Suprapubic skin (tissue), 4 donors: ENCODE results near the gene KIF5C. TPM values are rescaled to one million over a fixed set of nuclear protein-coding genes. Genes with fewer than 3 reads are reported as not detected.
"Not testable (repeated sequence)": the region's sequence is repeated elsewhere in the genome, so short reads cannot be mapped to it uniquely, and the experiment has no call there.

ENCODE experiments used
- DNase-seq, 2 donors: peaks; one replicate each; pipeline ENCODE4 v3.0.0-alpha.2; 2019; ENCODE audit warnings: low spot score in 2 of 2
- H3K27ac ChIP-seq: fragments of 200-600 bp; sonication (generic); one replicate; pipeline ENCODE4 v1.5.1; 2019
- H3K27me3 ChIP-seq: fragments of 200-600 bp; sonication (generic); one replicate; pipeline ENCODE4 v1.5.1; 2019
- H3K36me3 ChIP-seq: fragments of 200-600 bp; sonication (generic); one replicate; pipeline ENCODE4 v1.5.1; 2019
- H3K4me1 ChIP-seq: fragments of 200-600 bp; sonication (generic); one replicate; pipeline ENCODE4 v1.5.1; 2019
- H3K4me3 ChIP-seq: fragments of 200-600 bp; sonication (generic); one replicate; pipeline ENCODE4 v1.5.1; 2019; ENCODE audit warnings: mild to moderate bottlenecking
- H3K9me3 ChIP-seq: fragments of 200-600 bp; sonication (generic); one replicate; pipeline ENCODE4 v1.5.1; 2019
- CTCF ChIP-seq, 2 donors: fragments of 200-600 bp in 1 of 2; fragments of 450-650 bp in 1 of 2; sonication (generic) in 1 of 2; IDR thresholded peaks; one replicate each; pipeline ENCODE4 v1.5.1; 2016 to 2019; ENCODE audit warnings: antibody characterized with exemption in 2 of 2, mild to moderate bottlenecking in 1 of 2, moderate library complexity in 1 of 2
- EP300 ChIP-seq: sonication (generic); formaldehyde crosslinking; IDR thresholded peaks from one replicate; pipeline ENCODE4 v1.6.1; 2017; ENCODE audit warnings: antibody characterized with exemption
- POLR2A ChIP-seq, 2 donors: fragments of 450-650 bp; IDR thresholded peaks; one replicate each; pipeline ENCODE4 v1.6.1; 2017; ENCODE audit warnings: antibody characterized with exemption in 2 of 2, mild to moderate bottlenecking in 2 of 2, moderate library complexity in 2 of 2
- POLR2AphosphoS5 ChIP-seq, 3 donors: sonication (generic); formaldehyde crosslinking; IDR thresholded peaks; one replicate each; pipeline ENCODE4 v1.6.1; 2017; ENCODE audit warnings: antibody characterized with exemption in 3 of 3
- WGBS: methylation state at CpG from one replicate; pipeline ENCODE4 v1.1.5; 2018; 5-methylcytosine and 5-hydroxymethylcytosine counted together
- total RNA-seq, 4 donors: library from RNA; depleted of rRNA; stranded (reverse); fragments of >200 nt; gene quantifications; one replicate each; pipeline ENCODE4 v1.1.0, GENCODE V29; 2016

The KIF5C gene
- total RNA-seq, 4 donors from 2014 or later, result 0.30 to 3.2 (median 1.5) TPM

- DNase-seq, result no peak
- H3K9me3 ChIP-seq, result no peaks in the 10 kb centered on the region
- H3K27ac ChIP-seq, result no peak overlapping the region
- H3K36me3 ChIP-seq, result no peaks in the 10 kb centered on the region
- H3K4me1 ChIP-seq, result no peaks in the 10 kb centered on the region
- TF ChIP-seq POLR2A (IDR thresholded peaks at IDR 0.05) (no peak), POLR2AphosphoS5 (IDR thresholded peaks at IDR 0.05) (no peak), CTCF (IDR thresholded peaks at IDR 0.05) (no peak), EP300 (no peak)
- no peaks in the 10 kb centered on the region for H3K27me3 ChIP-seq
- 42% methylated on average over 2 of the region's 2 CpGs for WGBS
- no peak overlapping the region for H3K4me3 ChIP-seq
Observed at GRCh38 chr2:148978706-148979105, 103.7 kb downstream of the KIF5C start.

- Histone ChIP-seq H3K4me1 (no peaks in the 10 kb centered on the region), H3K27ac (no peak overlapping the region), H3K27me3 (no peaks in the 10 kb centered on the region), H3K9me3 (no peaks in the 10 kb centered on the region), H3K36me3 (no peaks in the 10 kb centered on the region), H3K4me3 (no peak overlapping the region)
- TF ChIP-seq POLR2AphosphoS5 (IDR thresholded peaks at IDR 0.05) (no peak), CTCF (IDR thresholded peaks at IDR 0.05) (no peak), POLR2A (IDR thresholded peaks at IDR 0.05) (no peak), EP300 (no peak)
- DNase-seq, result no peak
- WGBS, result 74% methylated on average over 6 of the region's 6 CpGs
Observed at GRCh38 chr2:148979164-148979918, 104.3 kb downstream of the KIF5C start.

GRCh38 chr2:148979919-148980277 is 104.9 kb downstream of the KIF5C start:
- H3K9me3 ChIP-seq, result no peaks in the 10 kb centered on the region
- no peak overlapping the region for H3K27ac ChIP-seq
- H3K4me3 ChIP-seq, result no peak overlapping the region
- 53% methylated on average over 4 of the region's 4 CpGs for WGBS
- H3K36me3 ChIP-seq, result no peaks in the 10 kb centered on the region
- H3K27me3 ChIP-seq, result no peaks in the 10 kb centered on the region
- TF ChIP-seq EP300 (no peak), CTCF (IDR thresholded peaks at IDR 0.05) (no peak), POLR2A (IDR thresholded peaks at IDR 0.05) (no peak), POLR2AphosphoS5 (IDR thresholded peaks at IDR 0.05) (no peak)
- H3K4me1 ChIP-seq, result no peaks in the 10 kb centered on the region
- DNase-seq, result no peak

GRCh38 chr2:148980496-148980895 is 105.5 kb downstream of the KIF5C start:
- H3K9me3 ChIP-seq, DNase-seq, H3K4me3 ChIP-seq, H3K36me3 ChIP-seq, H3K4me1 ChIP-seq, H3K27me3 ChIP-seq, H3K27ac ChIP-seq: not testable (repeated sequence)
- WGBS, result 89% methylated on average over 3 of the region's 3 CpGs

- no peak for DNase-seq
- WGBS, result 84% methylated on average over 6 of the region's 6 CpGs
Observed at GRCh38 chr2:148981324-148981723, 106.3 kb downstream of the KIF5C start.

More at GRCh38 chr2:148981324-148981723, 106.3 kb downstream of the KIF5C start:
- TF ChIP-seq CTCF (IDR thresholded peaks at IDR 0.05) (no peak), POLR2A (IDR thresholded peaks at IDR 0.05) (no peak), EP300 (no peak), POLR2AphosphoS5 (IDR thresholded peaks at IDR 0.05) (no peak)
- Histone ChIP-seq H3K4me1 (no peaks in the 10 kb centered on the region), H3K36me3 (no peaks in the 10 kb centered on the region), H3K4me3 (no peak overlapping the region), H3K9me3 (no peaks in the 10 kb centered on the region), H3K27ac (no peak overlapping the region), H3K27me3 (no peaks in the 10 kb centered on the region)
